LNCaP clone FGC (cell line): ENCODE measurements around the gene MAN1A2.

Source experiments
- DNase-seq: peaks from one replicate; pipeline ENCODE4 v3.0.0-alpha.2; 2011; ENCODE audit warnings: low read depth
- H3K4me3 ChIP-seq: 2 replicates; pipeline ENCODE4 v1.5.1; 2011; ENCODE audit warnings: mild to moderate bottlenecking, low read depth, low read length, control low read depth
- CTCF ChIP-seq: IDR thresholded peaks from 2 replicates; pipeline ENCODE4 v1.5.1; 2012; ENCODE audit warnings: mild to moderate bottlenecking; ENCODE audit not compliant: control insufficient read depth, insufficient read depth; ENCODE audit errors: extremely low read depth

MAN1A2 gene

GRCh38 chr1:117527074-117527473 is 159.8 kb downstream of the MAN1A2 start:
- no peak for DNase-seq
- TF ChIP-seq CTCF = no peak

GRCh38 chr1:117527566-117528102 is 160.4 kb downstream of the MAN1A2 start:
- no peak for TF ChIP-seq CTCF
- no peak for DNase-seq
- H3K4me3 ChIP-seq = no peak overlapping the region

More at GRCh38 chr1:117527074-117527473, 159.8 kb downstream of the MAN1A2 start:
- no peak overlapping the region for H3K4me3 ChIP-seq

DNA sequence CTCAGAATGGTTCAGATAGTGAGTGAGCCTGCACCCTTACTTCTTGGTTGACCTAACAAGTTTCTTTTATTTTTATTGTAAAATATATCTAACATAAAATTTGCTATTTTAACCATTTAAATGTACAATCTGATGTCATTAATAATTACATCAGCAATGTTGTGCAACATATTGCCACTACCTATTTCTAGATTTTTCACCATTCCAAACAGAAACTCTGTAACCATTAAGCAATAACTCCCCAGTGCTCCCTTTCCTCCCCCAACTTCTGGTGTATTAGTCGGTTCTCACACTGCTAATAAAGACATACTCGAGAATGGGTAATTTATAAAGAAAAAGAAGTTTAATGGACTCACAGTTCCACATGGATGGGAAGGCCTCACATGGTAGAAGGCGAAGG is 162.4 kb downstream of the MAN1A2 start:
- DNase-seq = no peak
- no peak for TF ChIP-seq CTCF

GRCh38 chr1:117531222-117531621 is 164.0 kb downstream of the MAN1A2 start:
- TF ChIP-seq CTCF = no peak
- no peak overlapping the region for H3K4me3 ChIP-seq
- DNase-seq = no peak

More for the DNA sequence above, 162.4 kb downstream of the MAN1A2 start:
- H3K4me3 ChIP-seq = no peak overlapping the region

DNA sequence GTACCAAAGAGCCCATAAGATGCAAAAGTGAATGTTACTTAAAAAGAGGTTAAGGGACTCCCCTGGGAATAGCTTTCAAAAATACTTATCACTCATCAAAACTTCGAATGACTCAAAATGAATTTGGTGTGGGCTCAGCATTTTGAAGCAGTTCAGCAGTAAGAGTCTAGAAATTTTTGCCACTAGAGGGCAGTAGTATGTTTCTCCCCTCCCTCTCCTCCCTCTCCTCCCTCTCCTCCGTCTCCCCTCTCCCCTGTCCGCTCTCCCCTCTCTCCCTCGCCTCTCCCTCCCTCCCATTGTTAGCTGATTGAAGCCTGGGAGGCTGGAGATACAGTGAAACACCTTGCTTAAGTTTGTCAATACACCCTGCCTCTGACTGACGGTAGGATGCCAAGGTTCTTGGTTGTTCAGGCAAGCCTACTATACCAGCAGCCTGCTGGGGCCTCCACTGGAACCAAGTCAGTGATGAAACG is 167.8 kb downstream of the MAN1A2 start:
- DNase-seq = peak; percentile 34
- TF ChIP-seq CTCF = peak; percentile 64

GRCh38 chr1:117535821-117536220 is 168.6 kb downstream of the MAN1A2 start:
- DNase-seq = no peak
- H3K4me3 ChIP-seq = no peak overlapping the region
- TF ChIP-seq CTCF = no peak

More for the DNA sequence above, 167.8 kb downstream of the MAN1A2 start:
- H3K4me3 ChIP-seq = no peak overlapping the region
